ENCODE data around the gene OR8H3.
"Not testable (repeated sequence)": the region's sequence is repeated elsewhere in the genome, so short reads cannot be mapped to it uniquely, and the experiment has no call there.

OR8H3 gene, protein sequence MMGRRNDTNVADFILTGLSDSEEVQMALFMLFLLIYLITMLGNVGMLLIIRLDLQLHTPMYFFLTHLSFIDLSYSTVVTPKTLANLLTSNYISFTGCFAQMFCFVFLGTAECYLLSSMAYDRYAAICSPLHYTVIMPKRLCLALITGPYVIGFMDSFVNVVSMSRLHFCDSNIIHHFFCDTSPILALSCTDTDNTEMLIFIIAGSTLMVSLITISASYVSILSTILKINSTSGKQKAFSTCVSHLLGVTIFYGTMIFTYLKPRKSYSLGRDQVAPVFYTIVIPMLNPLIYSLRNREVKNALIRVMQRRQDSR

DNA sequence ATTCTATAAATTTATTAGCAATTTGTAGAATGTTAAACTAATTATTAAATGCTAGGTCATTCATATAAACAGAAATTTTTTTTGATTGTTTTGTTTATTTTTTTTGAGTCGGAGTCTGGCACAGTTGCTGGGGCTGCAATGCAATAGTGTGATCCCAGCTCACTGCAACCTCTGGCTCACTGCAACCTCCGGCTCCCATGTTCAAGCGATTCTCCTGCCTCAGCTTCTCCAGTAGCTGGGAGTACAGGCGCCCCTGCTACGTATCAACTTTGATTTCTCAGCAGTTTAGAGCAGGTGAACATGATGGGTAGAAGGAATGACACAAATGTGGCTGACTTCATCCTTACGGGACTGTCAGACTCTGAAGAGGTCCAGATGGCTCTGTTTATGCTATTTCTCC, at the start of gene OR8H3:
TSS of gene OR8H3 (plus strand) at position 301 of the 400 bp plus-strand sequence. CDS start at position 301, 0 bp downstream.
- DNase-seq, result no peak

DNA sequence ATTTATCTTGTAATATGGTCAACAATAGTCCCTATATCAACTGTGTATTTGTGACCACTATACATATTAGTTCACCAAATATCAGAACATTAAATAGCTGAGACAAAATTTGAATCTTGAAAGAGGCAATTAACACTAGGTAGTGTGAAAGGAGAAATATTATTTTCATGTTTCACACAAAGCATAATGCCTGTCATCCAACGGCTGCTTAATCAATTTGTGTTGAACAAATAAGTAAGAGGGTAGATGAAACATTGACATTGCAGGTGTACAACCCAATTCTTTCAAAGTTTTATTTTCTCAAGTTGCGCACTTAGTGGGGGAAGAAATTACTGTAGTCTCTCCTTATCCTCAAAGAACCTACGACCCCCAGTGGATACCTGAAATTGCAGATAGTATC, 32.5 kb upstream of the OR8H3 start:
- no peak for DNase-seq

DNA sequence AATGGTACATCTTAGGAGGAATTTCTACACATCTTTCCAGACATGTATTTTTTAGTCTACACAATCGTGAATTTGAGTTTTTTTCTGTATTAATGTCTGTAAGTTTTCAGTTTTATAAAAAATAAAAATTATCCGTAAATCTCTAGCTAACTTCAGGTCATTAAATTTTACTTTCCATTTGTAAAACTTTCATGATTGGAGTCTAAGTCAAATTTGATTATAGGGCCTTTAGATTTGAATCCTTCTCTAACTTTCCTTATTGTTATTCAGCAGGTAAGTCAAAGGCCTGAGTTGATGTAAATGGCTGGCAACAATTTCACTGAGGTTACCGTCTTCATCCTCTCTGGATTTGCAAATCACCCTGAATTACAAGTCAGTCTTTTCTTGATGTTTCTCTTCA, 29.2 kb upstream of the OR8H3 start, which contains the start of gene OR8I2:
TSS of gene OR8I2 (plus strand) at position 301 of the 400 bp plus-strand sequence. CDS start at position 301, 0 bp downstream.
- no peak for DNase-seq

DNA sequence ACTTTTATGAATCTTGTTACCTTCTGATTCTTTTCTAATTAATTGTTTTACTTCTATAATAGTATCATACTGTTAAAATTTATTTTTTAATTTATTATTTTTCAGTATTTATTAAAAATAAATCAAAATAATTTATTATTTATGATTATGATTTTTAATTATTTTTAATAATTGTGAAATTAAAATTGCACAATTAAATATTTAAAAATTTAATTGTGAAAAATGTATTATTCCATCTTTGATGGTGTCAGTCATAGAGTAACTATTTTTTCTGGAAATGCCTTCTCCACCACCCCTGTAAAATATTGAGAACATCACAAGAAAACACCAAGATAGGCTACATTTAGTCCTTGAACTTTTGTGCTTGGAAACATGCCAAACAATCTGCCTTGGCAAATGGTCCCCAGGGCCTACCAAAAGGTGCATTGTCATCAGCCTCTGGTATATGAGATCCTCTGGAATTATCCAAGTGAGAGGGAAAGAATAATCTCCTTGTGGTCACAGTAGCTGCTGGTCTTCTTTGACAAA, 18.9 kb upstream of the OR8H3 start, which contains the start of gene OR8H2:
TSS of gene OR8H2 (plus strand) at position 478 of the 528 bp plus-strand sequence. CDS start 1,356 bp downstream, outside the sequence.
- no peak for DNase-seq

DNA sequence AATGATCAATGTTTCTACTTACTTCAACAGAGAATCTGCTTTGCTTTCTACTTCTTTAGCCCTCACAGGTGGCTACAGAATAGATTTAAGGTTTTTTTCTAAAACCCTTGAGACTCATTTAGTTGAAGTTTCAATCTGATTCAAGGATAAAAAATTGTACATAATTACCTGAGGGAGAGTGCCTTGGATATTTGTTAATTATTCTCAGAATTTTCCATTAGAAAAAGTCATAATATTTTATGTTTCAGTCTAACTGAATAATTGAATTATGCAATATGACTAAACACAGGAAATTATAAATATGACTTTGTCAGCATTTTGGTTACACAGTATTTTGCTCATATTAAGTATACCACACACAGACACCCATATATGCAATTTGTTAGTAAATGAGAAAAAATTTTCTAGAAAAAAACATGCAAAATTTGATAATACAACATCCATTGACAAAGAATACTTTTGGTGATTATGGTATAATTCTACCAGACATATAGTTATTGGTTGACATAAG, 18.0 kb downstream of the OR8H3 start, which contains the start of gene OR8J3:
TSS of gene OR8J3 (minus strand) at position 51 of the 511 bp plus-strand sequence. CDS start 2,483 bp downstream, outside the sequence.
- DNase-seq, result no peak

- not testable (repeated sequence) for DNase-seq
These were observed 21.5 kb downstream of the OR8H3 start for GRCh38 chr11:56143681-56144080.

DNA sequence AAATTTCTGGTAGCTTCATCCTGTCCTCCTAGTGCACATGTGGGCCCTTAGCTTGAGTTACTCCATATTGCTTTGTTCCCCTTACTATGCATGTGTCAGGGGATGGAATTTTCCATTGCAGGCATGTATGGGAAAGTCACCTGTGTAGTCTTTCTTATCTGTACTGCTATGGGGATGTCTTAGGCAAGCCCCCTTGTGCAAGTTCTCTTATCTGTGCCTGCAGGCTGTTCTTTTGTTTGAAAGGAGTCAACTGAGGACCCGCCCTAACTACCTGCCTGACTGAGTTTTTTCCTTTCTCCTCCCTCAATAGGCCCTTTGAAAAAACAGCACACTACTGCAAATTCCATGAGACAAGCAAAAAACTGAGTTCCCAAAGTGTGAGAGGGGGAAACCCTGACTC, 29.2 kb downstream of the OR8H3 start:
- no peak for DNase-seq

GRCh38 chr11:56152333-56152732, 30.2 kb downstream of the OR8H3 start:
- DNase-seq, result no peak

DNA sequence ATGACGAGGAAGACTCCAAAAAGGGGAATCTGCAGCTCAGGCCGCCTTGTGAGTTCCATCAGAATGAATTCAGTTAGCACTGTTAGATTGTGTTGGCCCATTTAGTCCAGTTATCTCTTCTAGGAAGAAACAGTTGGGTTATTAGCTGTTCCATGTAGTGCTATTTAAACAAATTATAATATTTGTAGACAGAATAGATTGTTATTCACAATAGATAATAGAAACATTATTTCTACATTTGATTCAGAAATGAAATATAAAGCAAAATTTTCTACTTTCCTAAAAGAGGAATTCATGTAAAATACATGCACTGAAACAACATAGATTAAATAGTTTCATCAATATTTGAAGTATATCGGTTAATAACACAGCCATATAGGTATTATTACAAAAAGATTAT, 38.0 kb downstream of the OR8H3 start, which contains the start of gene OR8K5:
TSS of gene OR8K5 (minus strand) at position 101 of the 400 bp plus-strand sequence. CDS start at position 101, 0 bp downstream.
- no peak for DNase-seq

GRCh38 chr11:56163804-56164203, 41.6 kb downstream of the OR8H3 start:
- DNase-seq, result no peak

DNA sequence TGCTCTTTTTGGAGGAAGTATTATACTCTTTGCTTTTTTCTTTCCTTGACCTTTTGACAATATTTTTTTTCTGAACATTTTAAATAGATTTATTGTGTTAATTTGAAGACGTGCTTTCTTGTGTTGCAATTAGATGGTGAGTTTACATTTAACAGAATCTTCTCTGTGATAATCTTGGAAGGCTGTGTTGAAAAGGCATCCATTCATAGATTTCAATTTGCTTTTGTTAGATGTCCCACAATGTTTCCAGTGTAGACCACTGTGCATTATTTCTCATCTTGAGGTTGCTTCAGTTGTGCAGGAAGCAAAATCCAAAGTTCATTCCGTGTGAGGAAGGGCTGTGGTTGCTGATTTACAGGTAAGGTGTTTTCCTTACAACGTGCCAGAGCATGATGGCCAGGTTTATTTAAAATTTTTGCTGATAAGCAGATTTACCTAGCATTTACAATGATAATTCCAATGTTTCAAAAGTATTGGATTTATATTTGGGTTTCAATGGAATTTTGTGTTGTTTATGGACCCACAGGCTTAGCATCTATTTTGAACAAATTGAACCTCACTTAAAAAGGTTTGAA, 50.2 kb downstream of the OR8H3 start:
- DNase-seq, result no peak
